A549 (cell line): ENCODE results near the gene ARX. TPM values are rescaled to one million over a fixed set of nuclear protein-coding genes. Genes with fewer than 3 reads are reported as not detected.

Source experiments
- ATAC-seq, 2 experiments: fragments of 200-7000 bp in 1 of 2; fragments of >200 bp in 1 of 2; cut with Nextera tagmentation in 1 of 2; cut with Tn5 transposase in 1 of 2; 3 replicates each; pipeline versions ENCODE4 v1.8.0 to v1.9.1; 2018 to 2020; ENCODE audit warnings: mild to moderate bottlenecking in 1 of 2, moderate library complexity in 1 of 2
- CTCF ChIA-PET: fragments of 300-600 bp; sonication (Branson Sonifier 250); formaldehyde crosslinking; extraction: SDS; loops from one replicate; lab custom pipeline; 2021; ENCODE audit warnings: antibody characterized with exemption, inconsistent platforms; lab: Yijun Ruan, JAX
- POLR2A ChIA-PET: fragments of 350-600 bp; formaldehyde crosslinking; extraction: SDS; loops from one replicate; lab custom pipeline; 2021; ENCODE audit warnings: antibody characterized with exemption, inconsistent platforms; lab: Yijun Ruan, JAX
- DNase-seq, 2 experiments: peaks; one replicate each; pipeline versions ENCODE4 v3.0.0 to v3.0.0-alpha.2; 2011 to 2016; ENCODE audit warnings: low read depth in 1 of 2, low spot score in 1 of 2
- FAIRE-seq: peaks from 2 replicates; lab custom pipeline; 2011; peaks lifted over from hg19 to GRCh38; lab: Jason Lieb, UNC
- H3K27ac ChIP-seq, 2 experiments: fragments of >200 bp; sonication (Bioruptor Twin); formaldehyde crosslinking; 3 replicates each; pipeline ENCODE4 v1.5.1; 2016 to 2017
- H3K4me1 ChIP-seq: fragments of >200 bp; sonication (Bioruptor Twin); formaldehyde crosslinking; 3 replicates; pipeline ENCODE4 v1.6.1; 2016
- H3K4me2 ChIP-seq: fragments of >200 bp; sonication (Bioruptor Twin); formaldehyde crosslinking; 3 replicates; pipeline ENCODE4 v1.6.1; 2016
- H3K4me3 ChIP-seq: fragments of >200 bp; sonication (Bioruptor Twin); formaldehyde crosslinking; 3 replicates; pipeline ENCODE4 v1.5.1; 2016
- H3K9me3 ChIP-seq: fragments of >200 bp; sonication (Bioruptor Twin); formaldehyde crosslinking; 3 replicates; pipeline ENCODE4 v1.6.1; 2016
- BCL3 ChIP-seq: fragments of >200 bp; sonication (Bioruptor Twin); formaldehyde crosslinking; IDR thresholded peaks from 3 replicates; pipeline ENCODE4 v1.6.1; 2016
- E2F6 ChIP-seq: IDR thresholded peaks from 2 replicates; pipeline ENCODE4 v1.6.1; 2012; ENCODE audit warnings: low read depth, borderline replicate concordance
- FOSB ChIP-seq: fragments of 250-450 bp; sonication (Bioruptor Pico); IDR thresholded peaks from 2 replicates; pipeline ENCODE4 v1.5.0; 2020; ENCODE audit warnings: mild to moderate bottlenecking, moderate library complexity
- FOSL2 ChIP-seq, 2 experiments: fragments of 450-650 bp in 1 of 2; fragments of >200 bp in 1 of 2; sonication (Bioruptor Twin) in 1 of 2; formaldehyde crosslinking; IDR thresholded peaks; 2 replicates each; pipeline versions ENCODE4 v1.5.0 to v1.6.1; 2016 to 2020; ENCODE audit warnings: mild to moderate bottlenecking in 1 of 2, moderate library complexity in 1 of 2
- HES2 ChIP-seq: fragments of >200 bp; sonication (Bioruptor Twin); formaldehyde crosslinking; IDR thresholded peaks from 2 replicates; pipeline ENCODE4 v1.6.1; 2016
- HOXA7 ChIP-seq: fragments of 250-450 bp; sonication (Bioruptor Pico); IDR thresholded peaks from 2 replicates; pipeline ENCODE4 v1.5.0; 2020; ENCODE audit warnings: mild to moderate bottlenecking, moderate library complexity
- HOXB13 ChIP-seq: fragments of 250-450 bp; sonication (Bioruptor Pico); IDR thresholded peaks from 2 replicates; pipeline ENCODE4 v1.5.0; 2020; ENCODE audit warnings: low read depth, mild to moderate bottlenecking, moderate library complexity
- NR3C1 ChIP-seq: fragments of >200 bp; sonication (Bioruptor Twin); formaldehyde crosslinking; IDR thresholded peaks from 3 replicates; pipeline ENCODE4 v1.6.1; 2017
- PBX3 ChIP-seq: IDR thresholded peaks from 2 replicates; pipeline ENCODE4 v1.6.1; 2012
- POLR2AphosphoS2 ChIP-seq: conservative IDR thresholded peaks from 2 replicates; pipeline ENCODE4 v1.6.1; 2012; ENCODE audit warnings: low read length, improper control_type of control experiment, inconsistent platforms
- RARB ChIP-seq: fragments of 250-450 bp; sonication (Bioruptor Pico); IDR thresholded peaks from 2 replicates; pipeline ENCODE4 v1.8.0; 2021; ENCODE audit warnings: mild to moderate bottlenecking, moderate library complexity
- REST ChIP-seq: fragments of 200-600 bp; sonication (generic); IDR thresholded peaks from 2 replicates; pipeline ENCODE4 v1.6.1; 2016; ENCODE audit warnings: antibody characterized with exemption, mild to moderate bottlenecking, moderate library complexity
- RFX5 ChIP-seq: fragments of 450-650 bp; IDR thresholded peaks from 2 replicates; pipeline ENCODE4 v1.7.1; 2014; ENCODE audit warnings: antibody characterized with exemption, mild to moderate bottlenecking, moderate library complexity
- USF2 ChIP-seq: fragments of 450-650 bp; IDR thresholded peaks from 2 replicates; pipeline ENCODE4 v1.6.1; 2014; ENCODE audit warnings: antibody characterized with exemption
- ZNF302 ChIP-seq: fragments of 250-450 bp; sonication (Bioruptor Pico); IDR thresholded peaks from 2 replicates; pipeline ENCODE4 v1.9.0; 2021; ENCODE audit warnings: inconsistent platforms, mild to moderate bottlenecking, moderate library complexity
- WGBS: methylation state at CpG from one replicate; pipeline ENCODE4 v1.1.6; 2017; ENCODE audit errors: missing lambda C conversion rate; 5-methylcytosine and 5-hydroxymethylcytosine counted together
- polyA plus RNA-seq, 4 experiments: library from polyadenylated mRNA; depleted of rRNA in 3 of 4; stranded (reverse); fragments of >200 nt; fragmentation: RNase III in 1 of 4; extraction: RNeasy Plus Mini Kit Qiagen cat#74134 plus additional on column Dnase treatment in 1 of 4; gene quantifications; 2 replicates in 3 of 4; 3 replicates in 1 of 4; pipeline ENCODE4 v1.2.3, GENCODE V29; 2011 to 2017

Gene ARX
- polyA plus RNA-seq, 2 of the 4 experiments (the other 2 are of a cell fraction), result 0.40 to 1.00 TPM

- no peak for FAIRE-seq
- POLR2A ChIA-PET, result no interaction called here
- H3K4me3 ChIP-seq, result no peak overlapping the region
Measured at GRCh38 chrX:25002661-25003020, 13.1 kb downstream of the ARX start.

More at GRCh38 chrX:25002661-25003020, 13.1 kb downstream of the ARX start:
- WGBS, result 97% methylated on average over 16 of the region's 33 CpGs
- ATAC-seq (no peak), DNase-seq (no peak)
- TF ChIP-seq ZNF302 (CRISPR knock-in tag) (no peak), HES2 (no peak), FOSB (CRISPR knock-in tag) (no peak), HOXA7 (CRISPR knock-in tag) (no peak), NR3C1 (no peak), E2F6 (no peak), RFX5 (no peak), REST (no peak), HOXB13 (CRISPR knock-in tag) (no peak), FOSL2 (IDR thresholded peaks at IDR 0.05) (no peak), FOSL2 (CRISPR knock-in tag; IDR thresholded peaks at IDR 0.05) (no peak), PBX3 (no peak), POLR2AphosphoS2 (no peak), BCL3 (no peak), USF2 (no peak), RARB (no peak)
- Histone ChIP-seq H3K27ac (no peak overlapping the region), H3K4me1 (no peaks in the 10 kb centered on the region), H3K9me3 (no peaks in the 10 kb centered on the region), H3K4me2 (no peak overlapping the region)
- CTCF ChIA-PET, result no interaction called here
